Measurements from ENCODE around the gene SUSD2. TPM values are rescaled to one million over a fixed set of nuclear protein-coding genes. Genes with fewer than 3 reads are reported as not detected.

The SUSD2 gene
- total RNA-seq, 6 experiments from 2014 or later, result 0.11 to 0.24 (median 0.19) TPM

DNA sequence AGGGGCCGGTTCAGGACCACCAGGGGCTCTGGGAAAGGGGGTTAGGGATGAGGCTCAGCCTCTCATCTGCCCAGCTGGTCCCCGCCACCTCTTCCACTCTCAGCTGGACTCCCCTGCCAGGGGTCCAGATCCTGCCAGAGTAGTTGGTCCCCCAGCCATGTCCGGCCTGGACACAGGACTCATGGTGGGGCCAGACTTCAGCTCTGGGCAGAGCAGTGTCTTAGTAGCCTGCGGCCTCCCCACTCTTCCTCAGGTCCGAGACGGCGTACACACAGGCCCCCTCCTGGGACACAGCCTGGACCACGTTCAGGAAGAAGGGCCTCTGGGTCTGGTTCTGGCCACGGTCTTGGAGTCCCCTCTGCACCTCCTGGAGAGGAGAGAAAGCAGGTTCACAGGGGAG is 38.5 kb downstream of the SUSD2 start:
- TF ChIP-seq, protein P1, sequence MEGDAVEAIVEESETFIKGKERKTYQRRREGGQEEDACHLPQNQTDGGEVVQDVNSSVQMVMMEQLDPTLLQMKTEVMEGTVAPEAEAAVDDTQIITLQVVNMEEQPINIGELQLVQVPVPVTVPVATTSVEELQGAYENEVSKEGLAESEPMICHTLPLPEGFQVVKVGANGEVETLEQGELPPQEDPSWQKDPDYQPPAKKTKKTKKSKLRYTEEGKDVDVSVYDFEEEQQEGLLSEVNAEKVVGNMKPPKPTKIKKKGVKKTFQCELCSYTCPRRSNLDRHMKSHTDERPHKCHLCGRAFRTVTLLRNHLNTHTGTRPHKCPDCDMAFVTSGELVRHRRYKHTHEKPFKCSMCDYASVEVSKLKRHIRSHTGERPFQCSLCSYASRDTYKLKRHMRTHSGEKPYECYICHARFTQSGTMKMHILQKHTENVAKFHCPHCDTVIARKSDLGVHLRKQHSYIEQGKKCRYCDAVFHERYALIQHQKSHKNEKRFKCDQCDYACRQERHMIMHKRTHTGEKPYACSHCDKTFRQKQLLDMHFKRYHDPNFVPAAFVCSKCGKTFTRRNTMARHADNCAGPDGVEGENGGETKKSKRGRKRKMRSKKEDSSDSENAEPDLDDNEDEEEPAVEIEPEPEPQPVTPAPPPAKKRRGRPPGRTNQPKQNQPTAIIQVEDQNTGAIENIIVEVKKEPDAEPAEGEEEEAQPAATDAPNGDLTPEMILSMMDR (IDR thresholded peaks at IDR 0.05), result no peak
- no peak overlapping the region for H3K27ac Mint-ChIP-seq
- peaks cover 5% of the 10 kb centered on the region; the same call in 1 of the 2 replicates for H3K27me3 Mint-ChIP-seq (ENCODE audit: insufficient read depth)
- H3K9me3 Mint-ChIP-seq, result peaks cover 7% of the 10 kb centered on the region; the same call in 1 of the 2 replicates
- H3K4me1 Mint-ChIP-seq (ENCODE audit: low read depth), result no peaks in the 10 kb centered on the region
- H3K36me3 Mint-ChIP-seq (ENCODE audit: low read depth), result peaks cover 5% of the 10 kb centered on the region; the same call in 1 of the 2 replicates
- no peak for DNase-seq
- H3K4me3 Mint-ChIP-seq, result no peak overlapping the region

- peaks cover 5% of the 10 kb centered on the region; the same call in 1 of the 2 replicates for H3K36me3 Mint-ChIP-seq (ENCODE audit: low read depth)
- DNase-seq, result no peak
- no peak overlapping the region for H3K27ac Mint-ChIP-seq
- peaks cover 13% of the 10 kb centered on the region for H3K9me3 Mint-ChIP-seq
- H3K27me3 Mint-ChIP-seq (ENCODE audit: insufficient read depth), result peaks cover 5% of the 10 kb centered on the region
- TF ChIP-seq, protein P1 (IDR thresholded peaks at IDR 0.05), result no peak
- no peak overlapping the region for H3K4me3 Mint-ChIP-seq
- H3K4me1 Mint-ChIP-seq (ENCODE audit: low read depth), result no peaks in the 10 kb centered on the region
These were observed 43.2 kb downstream of the SUSD2 start for GRCh38 chr22:24224468-24224867.

- Mint-ChIP-seq H3K27me3 (ENCODE audit: insufficient read depth) (peaks cover 5% of the 10 kb centered on the region), H3K4me1 (ENCODE audit: low read depth) (no peaks in the 10 kb centered on the region), H3K9me3 (peaks cover 13% of the 10 kb centered on the region), H3K36me3 (ENCODE audit: low read depth) (peaks cover 5% of the 10 kb centered on the region; the same call in 1 of the 2 replicates), H3K27ac (no peak overlapping the region), H3K4me3 (no peak overlapping the region)
- DNase-seq, result no peak
- TF ChIP-seq, protein P1 (IDR thresholded peaks at IDR 0.05), result no peak
These were observed 43.8 kb downstream of the SUSD2 start for GRCh38 chr22:24225044-24225601.

- Mint-ChIP-seq H3K9me3 (peaks cover 13% of the 10 kb centered on the region), H3K4me3 (no peak overlapping the region)
These were observed 44.7 kb downstream of the SUSD2 start for GRCh38 chr22:24225951-24226350.

GRCh38 chr22:24230911-24231656 is 49.8 kb downstream of the SUSD2 start:
- peaks cover 5% of the 10 kb centered on the region; the same call in 1 of the 2 replicates for H3K9me3 Mint-ChIP-seq
- H3K36me3 Mint-ChIP-seq (ENCODE audit: low read depth), result no peaks in the 10 kb centered on the region; the same call in 1 of the 2 replicates
- no peak overlapping the region for H3K27ac Mint-ChIP-seq
- TF ChIP-seq, protein P1 (IDR thresholded peaks at IDR 0.05), result peak; percentile 66
- no peak for DNase-seq
- H3K27me3 Mint-ChIP-seq (ENCODE audit: insufficient read depth), result no peaks in the 10 kb centered on the region; the same call in 1 of the 2 replicates
- no peak overlapping the region for H3K4me3 Mint-ChIP-seq
- no peaks in the 10 kb centered on the region for H3K4me1 Mint-ChIP-seq (ENCODE audit: low read depth)

More at GRCh38 chr22:24225951-24226350, 44.7 kb downstream of the SUSD2 start:
- H3K27ac Mint-ChIP-seq, result no peak overlapping the region
- TF ChIP-seq, protein P1 (IDR thresholded peaks at IDR 0.05), result no peak
- H3K36me3 Mint-ChIP-seq (ENCODE audit: low read depth), result peaks cover 5% of the 10 kb centered on the region; the same call in 1 of the 2 replicates
- H3K4me1 Mint-ChIP-seq (ENCODE audit: low read depth), result no peaks in the 10 kb centered on the region
- no peak for DNase-seq
- H3K27me3 Mint-ChIP-seq (ENCODE audit: insufficient read depth), result peaks cover 5% of the 10 kb centered on the region
